ENCODE results near the gene ZNF148.

ZNF148 gene

GRCh38 chr3:125331243-125331642 is 43.9 kb downstream of the ZNF148 start:
- DNase-seq: no peak

- DNase-seq: no peak
These were observed 48.2 kb downstream of the ZNF148 start for GRCh38 chr3:125326957-125327356.

GRCh38 chr3:125325746-125326145 is 49.4 kb downstream of the ZNF148 start:
- no peak for DNase-seq

GRCh38 chr3:125324341-125324740 is 50.8 kb downstream of the ZNF148 start:
- no peak for DNase-seq

- DNase-seq: no peak
These were observed 52.2 kb downstream of the ZNF148 start for GRCh38 chr3:125322917-125323316.

GRCh38 chr3:125322166-125322565 is 53.0 kb downstream of the ZNF148 start:
- peak; percentile 35 for DNase-seq

GRCh38 chr3:125319765-125320164 is 55.4 kb downstream of the ZNF148 start:
- DNase-seq: no peak

GRCh38 chr3:125318871-125319270 is 56.3 kb downstream of the ZNF148 start:
- DNase-seq: no peak

GRCh38 chr3:125318167-125318865 is 56.8 kb downstream of the ZNF148 start:
- DNase-seq: no peak

- DNase-seq: no peak
These were observed 57.4 kb downstream of the ZNF148 start for GRCh38 chr3:125317761-125318160.

GRCh38 chr3:125316949-125317348 is 58.2 kb downstream of the ZNF148 start:
- no peak for DNase-seq

- no peak for DNase-seq
These were observed 58.9 kb downstream of the ZNF148 start for GRCh38 chr3:125316246-125316645.

GRCh38 chr3:125313060-125313635 is 62.0 kb downstream of the ZNF148 start:
- DNase-seq: peak; percentile 68

GRCh38 chr3:125310623-125311081 is 64.5 kb downstream of the ZNF148 start:
- DNase-seq: no peak

- DNase-seq: no peak
These were observed 65.6 kb downstream of the ZNF148 start for GRCh38 chr3:125309476-125309875.

GRCh38 chr3:125306620-125307019 is 68.5 kb downstream of the ZNF148 start:
- DNase-seq: no peak

GRCh38 chr3:125302932-125303331 is 72.2 kb downstream of the ZNF148 start:
- DNase-seq: no peak

- peak; percentile 68 for DNase-seq
These were observed 74.7 kb downstream of the ZNF148 start for GRCh38 chr3:125300416-125300815.

- DNase-seq: no peak
These were observed 80.7 kb downstream of the ZNF148 start for GRCh38 chr3:125294411-125294810.

- DNase-seq: no peak
These were observed 83.1 kb downstream of the ZNF148 start for GRCh38 chr3:125292015-125292414.

- peak; percentile 13 for DNase-seq
These were observed 85.6 kb downstream of the ZNF148 start for GRCh38 chr3:125289429-125289981.

- no peak for DNase-seq
These were observed 87.9 kb downstream of the ZNF148 start for GRCh38 chr3:125287248-125287647.

GRCh38 chr3:125281381-125281780 is 93.7 kb downstream of the ZNF148 start:
- no peak for DNase-seq

GRCh38 chr3:125280668-125281361 is 94.3 kb downstream of the ZNF148 start:
- DNase-seq: peak; percentile 6

All from NCI-H226 (cell line).